A673 (cell line): ENCODE results near the gene ANKRA2. TPM values are rescaled to one million over a fixed set of nuclear protein-coding genes. Genes with fewer than 3 reads are reported as not detected.

ENCODE experiments used
- BruUV-seq: library from RNA; stranded (reverse); fragments of 400-500 nt; replicated peaks from 2 replicates; lab custom pipeline; 2021; lab: Mats Ljungman, UMichigan
- CTCF ChIA-PET: fragments of 300-600 bp; sonication (Branson Sonifier 250); formaldehyde crosslinking; loops from one replicate; lab custom pipeline; 2022; ENCODE audit warnings: antibody characterized with exemption; lab: Charles Lee
- POLR2A ChIA-PET: fragments of 300-600 bp; sonication (Branson Sonifier 250); formaldehyde crosslinking; loops from one replicate; lab custom pipeline; 2022; ENCODE audit warnings: antibody characterized with exemption; ENCODE audit not compliant: low non-redundant PET; lab: Charles Lee
- DNase-seq: peaks from one replicate; pipeline ENCODE4 v3.0.0-alpha.2; 2015; ENCODE audit warnings: low spot score
- H3K27ac ChIP-seq: fragments of 200-600 bp; sonication (generic); 2 replicates; pipeline ENCODE4 v1.5.1; 2016; ENCODE audit warnings: mixed run types, low read depth, mild to moderate bottlenecking, mixed read lengths, antibody characterized with exemption, low read length; ENCODE audit not compliant: poor library complexity, severe bottlenecking
- H3K27me3 ChIP-seq: fragments of 200-600 bp; sonication (generic); replicated peaks from 2 replicates; pipeline ENCODE4 v1.6.1; 2017; ENCODE audit warnings: mixed run types, low read depth, mild to moderate bottlenecking, mixed read lengths, antibody characterized with exemption, low read length; ENCODE audit not compliant: insufficient read depth, poor library complexity
- H3K36me3 ChIP-seq: fragments of 200-600 bp; sonication (generic); 2 replicates; pipeline ENCODE4 v1.6.1; 2016; ENCODE audit warnings: mixed run types, mild to moderate bottlenecking, mixed read lengths, antibody characterized with exemption, low read length; ENCODE audit not compliant: insufficient read depth, poor library complexity, severe bottlenecking
- H3K4me1 ChIP-seq: fragments of 200-600 bp; sonication (generic); 2 replicates; pipeline ENCODE4 v1.6.1; 2017; ENCODE audit warnings: mixed run types, mild to moderate bottlenecking, mixed read lengths, antibody characterized with exemption, low read length; ENCODE audit not compliant: insufficient read depth, poor library complexity, severe bottlenecking
- H3K4me3 ChIP-seq: fragments of 200-600 bp; sonication (generic); 2 replicates; pipeline ENCODE4 v1.5.1; 2016; ENCODE audit warnings: low read depth, mixed run types, mild to moderate bottlenecking, mixed read lengths, low read length; ENCODE audit not compliant: poor library complexity, severe bottlenecking
- H3K9me3 ChIP-seq: fragments of 200-600 bp; sonication (generic); 2 replicates; pipeline ENCODE4 v1.6.1; 2016; ENCODE audit warnings: mixed run types, low read depth, mild to moderate bottlenecking, mixed read lengths, antibody characterized with exemption, low read length; ENCODE audit not compliant: poor library complexity, severe bottlenecking
- EZH2 ChIP-seq: fragments of 200-600 bp; sonication (generic); IDR thresholded peaks from 2 replicates; pipeline ENCODE4 v1.6.1; 2017; ENCODE audit warnings: borderline replicate concordance, low read depth, mild to moderate bottlenecking, mixed read lengths, antibody characterized with exemption, low read length; ENCODE audit not compliant: poor library complexity, severe bottlenecking
- intact Hi-C: fragments of 100-400 bp; cut with micrococcal nuclease; formaldehyde crosslinking; loops from one replicate; pipeline ENCODE4 v1.10.0; 2022; ENCODE audit not compliant: unreplicated experiment
- total RNA-seq: library from RNA; stranded (reverse); gene quantifications from 2 replicates; pipeline ENCODE4 v1.2.3, GENCODE V29; 2021
- TF ChIP-seq, protein P1 (sequence below): fragments of 300-800, 200-600 bp; sonication (generic); conservative IDR thresholded peaks from 2 replicates; pipeline ENCODE4 v1.5.1; 2017; ENCODE audit warnings: low read depth, mild to moderate bottlenecking, antibody characterized with exemption, low read length, moderate library complexity, mixed read lengths

Gene ANKRA2
- total RNA-seq, 1 experiment from 2014 or later: 12.8 TPM

GRCh38 chr5:73519531-73520283, 45.7 kb downstream of the ANKRA2 start:
- Histone ChIP-seq H3K9me3 (no peaks in the 10 kb centered on the region), H3K36me3 (no peaks in the 10 kb centered on the region), H3K27me3 (no peaks in the 10 kb centered on the region), H3K4me3 (no peak overlapping the region), H3K27ac (no peak overlapping the region), H3K4me1 (no peaks in the 10 kb centered on the region)
- peak; percentile 88 for DNase-seq
- POLR2A ChIA-PET: interaction anchor here (0.5 to 0.6 kb wide), 2 partner anchors 29 to 261 kb away, joined by 6 read pairs; no protein-coding TSS in a partner anchor
- intact Hi-C loops: loop anchor here (1.0 kb wide), 1 partner anchor 18 kb away; no protein-coding TSS in a partner anchor
- TF ChIP-seq, protein P1, sequence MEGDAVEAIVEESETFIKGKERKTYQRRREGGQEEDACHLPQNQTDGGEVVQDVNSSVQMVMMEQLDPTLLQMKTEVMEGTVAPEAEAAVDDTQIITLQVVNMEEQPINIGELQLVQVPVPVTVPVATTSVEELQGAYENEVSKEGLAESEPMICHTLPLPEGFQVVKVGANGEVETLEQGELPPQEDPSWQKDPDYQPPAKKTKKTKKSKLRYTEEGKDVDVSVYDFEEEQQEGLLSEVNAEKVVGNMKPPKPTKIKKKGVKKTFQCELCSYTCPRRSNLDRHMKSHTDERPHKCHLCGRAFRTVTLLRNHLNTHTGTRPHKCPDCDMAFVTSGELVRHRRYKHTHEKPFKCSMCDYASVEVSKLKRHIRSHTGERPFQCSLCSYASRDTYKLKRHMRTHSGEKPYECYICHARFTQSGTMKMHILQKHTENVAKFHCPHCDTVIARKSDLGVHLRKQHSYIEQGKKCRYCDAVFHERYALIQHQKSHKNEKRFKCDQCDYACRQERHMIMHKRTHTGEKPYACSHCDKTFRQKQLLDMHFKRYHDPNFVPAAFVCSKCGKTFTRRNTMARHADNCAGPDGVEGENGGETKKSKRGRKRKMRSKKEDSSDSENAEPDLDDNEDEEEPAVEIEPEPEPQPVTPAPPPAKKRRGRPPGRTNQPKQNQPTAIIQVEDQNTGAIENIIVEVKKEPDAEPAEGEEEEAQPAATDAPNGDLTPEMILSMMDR: peak; percentile 81
- TF ChIP-seq EZH2: no peak
- no TSS peak for BruUV-seq
- CTCF ChIA-PET: interaction anchor here (1.1 kb wide), 1 partner anchor 18 kb away, joined by 7 read pairs; no protein-coding TSS in a partner anchor

DNA sequence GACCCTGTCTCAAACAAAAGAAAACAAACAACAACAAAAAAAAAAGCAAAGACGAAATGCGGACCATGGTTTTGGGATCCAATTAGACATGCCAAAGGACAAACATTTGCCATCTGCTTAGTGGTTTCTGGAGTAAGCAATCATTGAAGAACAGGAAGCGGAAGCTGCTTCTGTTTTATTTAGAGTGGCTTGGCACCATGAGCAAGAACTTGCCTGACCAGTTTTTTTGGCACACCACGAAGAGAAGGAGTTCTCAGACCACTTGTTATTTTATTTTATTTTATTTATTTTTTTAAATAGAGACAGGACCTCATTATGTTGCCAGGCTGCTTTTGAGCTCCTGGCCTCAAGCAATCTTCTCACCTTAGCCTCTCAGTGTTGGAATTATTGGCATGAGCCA, 50.2 kb downstream of the ANKRA2 start:
- Histone ChIP-seq H3K27me3 (no peaks in the 10 kb centered on the region), H3K4me1 (no peaks in the 10 kb centered on the region), H3K27ac (no peak overlapping the region), H3K9me3 (no peaks in the 10 kb centered on the region), H3K36me3 (no peaks in the 10 kb centered on the region), H3K4me3 (no peak overlapping the region)
- CTCF ChIA-PET: no interaction called here
- no TSS peak for BruUV-seq
- intact Hi-C loops: no loop called here
- no peak for TF ChIP-seq EZH2
- TF ChIP-seq, protein P1: no peak
- POLR2A ChIA-PET: no interaction called here
- no peak for DNase-seq

DNA sequence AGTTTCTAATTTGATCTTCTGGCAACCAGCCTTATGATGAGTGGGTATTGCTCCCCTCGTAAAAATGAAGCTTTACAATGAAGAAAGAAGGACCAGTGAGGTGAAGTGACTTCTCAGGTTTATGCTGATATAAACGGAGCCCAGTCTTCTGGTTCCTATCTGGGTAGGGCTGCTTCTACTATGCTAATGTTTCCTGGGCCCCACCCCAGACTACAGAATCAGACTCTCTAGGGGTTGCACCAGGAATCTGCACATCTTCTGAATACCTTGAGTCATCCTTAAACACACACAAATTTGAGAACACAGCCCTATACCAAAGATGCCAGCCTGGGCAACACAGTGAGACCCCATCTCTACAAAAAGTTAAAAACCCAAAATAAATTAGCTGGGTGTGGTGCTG, 51.0 kb downstream of the ANKRA2 start:
- no peaks in the 10 kb centered on the region for H3K36me3 ChIP-seq
- TF ChIP-seq EZH2: no peak
- H3K9me3 ChIP-seq: no peaks in the 10 kb centered on the region
- POLR2A ChIA-PET: no interaction called here
- no peaks in the 10 kb centered on the region for H3K4me1 ChIP-seq
- DNase-seq: no peak
- BruUV-seq: no TSS peak
- no peak overlapping the region for H3K27ac ChIP-seq
- H3K27me3 ChIP-seq: no peaks in the 10 kb centered on the region
- intact Hi-C loops: no loop called here
- CTCF ChIA-PET: no interaction called here
- no peak overlapping the region for H3K4me3 ChIP-seq
